Subcutaneous adipose tissue (tissue), 4 donors: ENCODE results near the gene MRPS33. TPM values are rescaled to one million over a fixed set of nuclear protein-coding genes. Genes with fewer than 3 reads are reported as not detected.

Experiments
- total RNA-seq, 4 donors: library from RNA; depleted of rRNA; stranded (reverse); fragments of >200 nt; gene quantifications; one replicate each; pipeline ENCODE4 v1.1.0, GENCODE V29; 2016
- TF ChIP-seq, protein P1 (sequence below): fragments of 450-650 bp; IDR thresholded peaks from one replicate; pipeline ENCODE4 v1.5.1; 2016; ENCODE audit warnings: low read depth, mild to moderate bottlenecking, control low read depth, antibody characterized with exemption, moderate library complexity

The MRPS33 gene
- total RNA-seq, 4 donors from 2014 or later, result 12.4 to 19.8 (median 16.0) TPM

DNA sequence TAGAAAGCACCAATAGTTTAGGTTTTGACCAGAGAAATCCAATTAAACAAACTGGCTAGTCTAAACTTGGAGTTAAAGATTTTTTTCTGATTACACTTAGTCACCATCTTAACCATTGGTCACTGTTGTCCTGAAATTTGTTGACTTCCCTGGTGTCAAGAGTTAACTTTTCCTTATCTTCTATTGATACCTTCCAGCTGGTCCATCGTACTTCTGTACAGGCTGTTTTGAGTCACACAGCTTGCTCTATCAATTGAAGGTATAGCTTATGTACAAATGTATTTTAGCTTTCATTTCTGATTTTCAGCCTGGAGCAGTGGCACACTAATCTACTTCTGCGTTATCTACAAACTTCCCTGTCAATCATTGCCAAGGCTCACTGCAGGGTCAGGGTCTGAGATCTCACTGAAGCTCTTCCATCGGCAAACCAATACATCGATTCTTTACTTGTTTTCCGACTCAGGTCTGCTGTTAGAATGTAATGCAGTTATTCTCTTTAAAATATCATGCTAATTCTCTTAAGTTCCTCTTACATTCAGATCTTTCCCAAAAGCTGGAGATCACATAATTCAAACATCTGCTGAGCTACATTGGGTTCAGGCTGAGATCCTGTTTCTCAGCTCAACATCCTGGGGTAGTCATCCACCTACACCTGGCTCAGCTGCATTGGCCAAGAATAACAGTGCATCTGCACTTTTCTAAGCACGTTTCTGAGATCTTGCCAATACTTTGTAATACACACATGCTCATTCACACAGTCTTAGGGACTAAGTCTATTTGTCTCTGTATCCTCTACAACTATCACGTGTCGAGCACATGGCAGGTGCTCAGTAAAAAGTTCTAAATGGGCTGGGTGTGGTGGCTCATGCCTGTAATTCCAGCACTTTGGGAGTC, 11.3 kb downstream of the MRPS33 start:
- TF ChIP-seq, protein P1, sequence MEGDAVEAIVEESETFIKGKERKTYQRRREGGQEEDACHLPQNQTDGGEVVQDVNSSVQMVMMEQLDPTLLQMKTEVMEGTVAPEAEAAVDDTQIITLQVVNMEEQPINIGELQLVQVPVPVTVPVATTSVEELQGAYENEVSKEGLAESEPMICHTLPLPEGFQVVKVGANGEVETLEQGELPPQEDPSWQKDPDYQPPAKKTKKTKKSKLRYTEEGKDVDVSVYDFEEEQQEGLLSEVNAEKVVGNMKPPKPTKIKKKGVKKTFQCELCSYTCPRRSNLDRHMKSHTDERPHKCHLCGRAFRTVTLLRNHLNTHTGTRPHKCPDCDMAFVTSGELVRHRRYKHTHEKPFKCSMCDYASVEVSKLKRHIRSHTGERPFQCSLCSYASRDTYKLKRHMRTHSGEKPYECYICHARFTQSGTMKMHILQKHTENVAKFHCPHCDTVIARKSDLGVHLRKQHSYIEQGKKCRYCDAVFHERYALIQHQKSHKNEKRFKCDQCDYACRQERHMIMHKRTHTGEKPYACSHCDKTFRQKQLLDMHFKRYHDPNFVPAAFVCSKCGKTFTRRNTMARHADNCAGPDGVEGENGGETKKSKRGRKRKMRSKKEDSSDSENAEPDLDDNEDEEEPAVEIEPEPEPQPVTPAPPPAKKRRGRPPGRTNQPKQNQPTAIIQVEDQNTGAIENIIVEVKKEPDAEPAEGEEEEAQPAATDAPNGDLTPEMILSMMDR, result no peak

DNA sequence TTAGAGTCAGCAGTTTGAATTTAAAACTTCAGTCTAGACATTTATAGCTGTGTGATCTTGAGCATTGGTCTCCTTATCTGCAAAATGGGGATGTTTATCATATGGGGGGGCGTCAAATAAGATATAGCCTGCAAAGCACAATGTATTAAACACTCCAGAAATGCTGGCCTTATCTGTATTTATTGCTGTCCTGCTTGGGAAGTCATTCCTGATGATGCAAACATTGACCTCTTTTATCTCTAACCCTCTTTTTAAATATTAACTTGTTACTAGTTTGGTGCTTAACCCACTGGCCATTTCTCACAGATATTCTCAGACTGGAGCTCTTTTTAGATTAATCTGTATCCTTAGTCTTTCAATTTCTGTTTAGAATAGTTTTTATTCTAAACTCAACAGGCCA, 13.2 kb downstream of the MRPS33 start:
- TF ChIP-seq, protein P1, result no peak

DNA sequence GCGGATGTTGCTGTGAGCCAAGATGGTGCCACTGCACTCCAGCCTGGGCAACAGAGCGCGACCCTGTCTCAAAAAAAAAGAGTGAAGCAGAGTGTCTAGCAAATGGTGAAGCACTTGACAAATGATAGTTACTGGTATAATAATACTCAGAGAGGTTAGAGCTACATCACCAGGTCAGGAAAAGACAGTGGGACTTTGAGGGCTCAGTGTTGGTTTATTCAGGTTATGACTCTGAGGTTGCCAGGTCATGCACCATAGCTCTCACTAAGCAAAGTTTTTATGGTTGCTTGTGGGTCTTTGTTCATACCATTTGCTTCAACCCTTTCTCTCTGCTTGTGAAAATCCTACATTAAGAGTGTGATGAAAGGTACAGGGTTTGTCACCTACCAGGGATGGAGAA, 13.6 kb downstream of the MRPS33 start:
- TF ChIP-seq, protein P1, result no peak

DNA sequence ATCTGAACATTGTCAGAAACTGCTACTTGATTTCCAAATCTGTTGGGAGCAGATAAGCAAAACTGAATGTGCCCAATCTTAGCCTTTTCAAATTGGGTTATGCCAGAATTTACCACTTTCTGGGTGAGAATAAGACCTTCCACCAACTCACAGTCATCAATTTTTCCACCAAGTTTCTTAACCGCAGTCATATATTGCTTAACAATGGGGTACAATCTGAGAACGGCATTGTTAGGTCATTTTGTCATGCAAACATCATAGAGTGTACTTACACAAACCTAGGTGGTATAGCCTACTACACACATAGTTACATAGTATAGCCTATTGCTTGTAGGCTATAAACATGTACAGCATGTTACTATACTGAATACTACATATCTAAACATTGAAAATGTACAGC, 16.0 kb downstream of the MRPS33 start:
- TF ChIP-seq, protein P1, result no peak

DNA sequence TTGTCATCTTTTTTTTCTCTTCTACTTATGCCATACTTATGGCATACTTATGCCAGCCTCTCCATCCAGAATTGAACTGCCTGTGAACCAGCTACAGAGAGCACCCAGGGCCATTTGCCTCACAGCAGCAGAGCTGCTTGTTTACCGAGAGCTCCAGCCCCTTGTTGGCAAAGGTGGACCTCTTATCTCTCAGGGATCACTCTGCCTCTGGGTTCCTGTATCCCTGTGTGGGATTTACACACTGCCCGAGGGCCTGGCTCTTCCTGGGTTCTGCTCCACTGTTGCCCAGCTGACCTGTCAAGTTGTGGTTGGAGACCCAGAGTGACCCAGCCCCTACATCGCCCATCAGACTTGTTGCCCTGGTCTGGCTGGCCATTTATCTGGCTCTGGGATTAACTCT, 22.3 kb downstream of the MRPS33 start:
- TF ChIP-seq, protein P1, result no peak

DNA sequence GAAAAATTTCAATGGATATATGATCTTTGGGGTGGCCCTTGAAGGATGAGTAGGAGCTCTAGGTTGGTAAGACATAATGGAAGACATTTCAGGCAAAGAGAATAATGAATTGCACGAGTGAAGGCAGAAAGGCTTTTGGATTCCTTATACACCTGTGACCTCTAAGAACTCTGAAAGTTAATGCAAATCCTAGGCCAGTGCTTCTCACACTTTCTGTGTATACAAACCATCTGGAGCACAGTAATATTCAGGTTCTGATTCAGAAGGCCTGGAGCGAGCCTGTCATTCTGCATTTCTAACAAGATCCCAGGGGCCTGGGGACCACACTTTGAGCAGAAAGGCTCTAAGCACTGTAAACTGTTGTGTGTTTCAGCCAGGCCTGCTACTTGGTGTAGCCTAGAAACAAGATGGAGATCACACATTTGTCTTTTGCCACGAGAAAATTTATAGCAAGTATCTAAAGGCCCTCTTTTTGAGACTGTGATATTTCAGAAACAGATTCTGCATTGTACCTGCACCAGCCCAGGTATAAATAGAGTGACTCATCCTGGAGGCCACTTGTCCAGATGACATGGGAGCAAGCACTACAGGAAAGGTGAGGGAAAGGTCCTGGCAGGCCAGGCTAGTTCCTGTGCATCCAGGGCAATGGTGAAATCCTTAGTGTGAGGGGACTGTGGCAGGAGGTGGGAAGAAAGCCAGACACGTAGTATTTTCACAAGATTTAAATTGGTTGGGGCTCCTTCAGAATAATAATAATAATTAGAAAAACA, 24.4 kb downstream of the MRPS33 start:
- TF ChIP-seq, protein P1, result no peak

DNA sequence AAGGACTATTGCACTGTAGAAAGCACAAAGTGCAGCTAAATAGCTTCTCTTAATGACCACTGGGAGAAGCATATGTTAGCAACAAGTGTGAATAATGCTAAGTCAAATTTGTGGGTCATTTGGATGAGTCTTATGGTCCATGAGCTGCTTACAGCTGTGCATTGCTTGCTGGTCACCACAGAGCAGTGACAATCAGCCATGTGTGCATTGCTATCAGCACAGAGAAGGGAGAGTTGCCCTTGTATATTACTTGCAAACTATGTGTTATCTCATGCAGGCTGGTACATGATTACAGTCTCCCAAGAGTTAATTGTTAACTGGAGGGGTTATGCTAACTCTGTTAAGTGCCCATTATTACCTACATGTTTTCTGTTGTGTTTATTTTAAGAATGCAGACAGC, 25.7 kb downstream of the MRPS33 start:
- TF ChIP-seq, protein P1, result no peak
